Measurements from ENCODE around the gene ASB10.

ASB10 gene

DNA sequence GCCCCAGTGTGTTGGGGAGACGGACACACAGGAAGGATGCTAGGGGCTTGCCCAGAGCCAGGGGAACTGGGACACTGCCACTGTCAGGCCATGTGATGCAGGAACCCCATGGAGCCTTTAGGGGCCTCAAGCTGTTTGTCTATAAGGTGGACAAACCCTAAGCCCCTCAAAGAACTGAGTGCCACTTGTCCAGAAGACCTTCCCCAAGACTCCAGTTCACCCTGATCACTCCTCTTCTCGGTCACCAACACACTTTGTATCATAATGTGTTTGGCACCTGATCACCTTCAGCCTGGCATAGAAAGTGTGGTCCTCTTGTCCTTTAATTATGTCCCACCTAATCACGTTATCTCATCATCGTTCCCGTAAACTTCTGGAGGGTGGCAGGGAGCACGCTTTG, 22.5 kb upstream of the ASB10 start:
- DNase-seq: no peak

- no peak for DNase-seq
Observed at GRCh38 chr7:151208253-151208862, 21.3 kb upstream of the ASB10 start.

- DNase-seq: no peak
Observed at GRCh38 chr7:151207804-151208203, 20.8 kb upstream of the ASB10 start.

DNA sequence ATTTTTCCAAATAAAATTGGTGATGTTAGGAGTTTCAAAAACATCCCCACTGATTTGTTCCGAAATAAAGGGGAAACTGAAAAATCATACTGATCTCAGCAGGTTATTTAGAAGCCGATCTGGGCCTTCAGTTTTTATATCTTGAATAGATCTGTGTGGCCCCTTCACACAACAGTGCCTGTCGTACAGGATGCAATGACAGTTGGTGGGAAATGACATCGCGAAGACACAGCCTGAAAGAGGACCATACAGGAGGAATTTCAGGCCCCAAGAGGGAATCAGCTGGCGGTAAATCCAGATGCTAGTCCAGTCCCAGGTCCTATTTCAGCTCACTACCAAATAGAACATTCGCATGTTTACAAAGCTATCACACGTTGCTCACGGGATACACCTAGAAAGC, 20.3 kb upstream of the ASB10 start:
- no peak for DNase-seq

DNA sequence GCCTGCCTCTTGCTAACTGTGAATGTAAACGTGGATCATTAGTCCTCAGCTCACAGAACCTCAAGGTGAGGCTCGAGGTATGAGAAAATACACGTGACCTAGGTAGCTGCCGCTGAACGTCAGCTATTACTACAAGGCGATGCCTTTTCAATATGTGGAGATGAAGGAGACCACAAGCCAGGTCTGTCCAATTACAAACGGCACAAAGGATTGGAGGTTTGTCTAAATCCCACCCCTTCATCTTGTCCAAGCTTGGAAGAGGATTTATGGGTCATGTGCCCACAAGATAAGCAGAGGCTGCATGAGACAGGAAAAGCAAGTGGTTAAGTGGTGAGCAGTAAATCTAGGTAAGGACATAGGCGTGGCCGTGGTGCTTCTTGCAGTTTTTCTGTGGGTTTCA, 19.9 kb upstream of the ASB10 start:
- no peak for DNase-seq

- DNase-seq: no peak
Observed at GRCh38 chr7:151205730-151206129, 18.7 kb upstream of the ASB10 start.

DNA sequence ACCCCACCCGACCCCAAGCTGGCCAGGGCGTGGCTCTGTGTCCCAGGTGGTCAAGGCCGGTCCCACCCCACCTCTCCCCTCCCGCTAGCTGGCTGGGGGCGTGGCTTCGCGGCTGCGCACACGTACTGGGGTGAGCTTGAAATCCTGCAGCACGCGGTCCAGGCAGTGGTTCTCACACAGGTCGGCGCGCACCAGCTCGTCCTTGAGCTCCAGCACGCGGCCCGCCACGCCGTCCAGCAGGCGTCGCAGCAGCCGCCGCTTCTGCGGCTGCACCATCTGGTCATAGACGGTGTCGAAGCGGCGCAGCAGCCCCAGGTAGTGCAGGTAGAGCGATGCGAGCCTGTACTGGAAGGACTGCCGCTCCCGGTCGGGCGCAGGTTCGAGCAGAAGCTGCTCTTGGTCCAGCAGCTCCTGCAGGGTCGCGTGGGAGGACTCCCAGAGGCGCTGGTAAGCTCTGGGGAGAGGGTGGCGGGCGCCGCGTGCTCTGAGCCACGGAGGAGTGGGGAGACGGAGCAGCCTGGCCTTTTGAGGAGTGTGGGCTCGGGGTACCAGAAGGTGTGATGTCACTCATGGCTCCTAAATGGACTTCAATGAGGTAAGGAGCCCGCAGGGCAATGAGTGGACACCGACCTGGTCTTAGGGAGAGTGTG, 17.5 kb upstream of the ASB10 start:
- DNase-seq: no peak

DNA sequence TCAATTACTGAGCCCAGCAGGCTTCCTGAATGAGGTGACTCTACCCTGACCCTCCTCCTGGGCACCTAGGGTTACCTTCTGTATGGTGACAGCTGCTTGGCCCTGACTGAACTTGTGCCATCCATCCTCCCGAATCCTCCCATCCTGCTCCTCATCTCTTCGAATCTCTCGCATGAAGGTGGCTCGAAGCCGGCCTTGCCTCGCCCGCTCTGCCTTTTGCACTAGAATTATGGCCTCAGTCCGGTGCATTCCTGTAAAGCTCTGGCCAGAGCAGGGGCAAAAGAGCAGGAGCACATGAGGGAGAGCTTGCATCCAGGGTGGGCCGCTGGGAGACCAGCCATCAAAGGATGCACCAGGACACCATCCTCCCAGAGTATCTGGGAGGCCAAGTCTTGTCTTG, 15.8 kb upstream of the ASB10 start:
- no peak for DNase-seq

- DNase-seq: no peak
Observed at GRCh38 chr7:151201751-151202150, 14.7 kb upstream of the ASB10 start.

GRCh38 chr7:151201344-151201743, 14.3 kb upstream of the ASB10 start:
- no peak for DNase-seq

DNA sequence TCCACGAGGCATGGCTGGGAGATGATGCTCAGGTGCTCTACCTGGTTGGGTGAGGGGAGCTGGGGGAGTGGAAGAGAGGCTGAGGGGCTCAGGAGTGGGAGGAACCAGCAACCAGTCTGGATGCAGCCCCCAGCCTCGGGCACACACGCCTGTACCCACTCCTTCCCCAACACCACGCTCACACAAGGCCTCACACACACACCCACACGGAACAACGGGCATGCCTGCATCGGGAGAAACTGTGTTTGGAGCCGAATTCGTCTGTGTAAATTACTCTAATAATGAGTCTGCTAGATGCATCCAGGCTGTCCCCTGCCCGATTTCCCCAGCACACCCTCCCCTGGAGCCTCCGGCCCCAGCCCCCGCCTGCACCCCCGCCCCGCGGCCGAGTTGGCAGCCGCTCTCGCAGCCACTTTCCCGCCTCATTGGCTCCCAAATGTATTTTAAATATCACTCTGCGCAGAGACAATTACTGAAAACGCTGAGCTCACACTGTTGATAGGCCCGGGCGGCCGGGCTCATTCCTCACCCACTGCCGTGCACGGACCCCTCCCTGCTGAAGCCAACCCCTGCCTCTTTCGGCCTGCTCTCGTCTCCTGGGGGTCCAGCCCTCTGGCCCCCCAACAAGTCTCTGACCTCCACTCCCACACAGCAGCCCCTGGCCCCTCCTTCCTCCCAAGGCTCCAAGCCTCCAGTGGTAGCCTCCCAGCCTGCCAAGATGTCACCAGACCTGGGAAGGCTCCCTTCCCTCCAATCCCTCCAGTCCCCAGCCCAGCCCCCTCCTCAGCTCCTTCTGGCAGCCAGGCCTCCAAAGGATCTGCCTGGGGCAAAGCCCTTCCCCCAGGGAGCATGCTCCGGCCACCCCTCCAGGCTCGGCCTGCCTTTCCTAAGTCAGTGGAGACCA, 12.1 kb upstream of the ASB10 start:
- DNase-seq: no peak

DNA sequence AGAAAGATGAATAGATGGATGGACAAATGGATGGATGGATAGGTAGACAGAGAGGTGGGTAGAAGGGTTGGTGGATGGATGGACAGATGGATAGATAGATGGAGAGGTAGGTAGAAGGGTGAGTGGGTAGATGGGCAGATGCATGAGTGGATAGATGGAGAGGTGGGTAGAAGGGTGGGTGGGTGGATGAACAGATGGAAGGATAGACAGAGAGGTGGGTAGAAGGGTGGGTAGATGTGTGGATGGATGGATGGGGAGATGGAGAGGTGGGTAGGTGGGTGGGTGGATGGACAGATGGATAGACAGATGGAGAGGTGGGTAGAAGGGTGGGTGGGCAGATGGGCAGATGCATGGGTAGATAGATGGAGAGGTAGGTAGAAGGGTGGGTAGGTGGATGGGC, 10.9 kb upstream of the ASB10 start:
- DNase-seq: no peak

DNA sequence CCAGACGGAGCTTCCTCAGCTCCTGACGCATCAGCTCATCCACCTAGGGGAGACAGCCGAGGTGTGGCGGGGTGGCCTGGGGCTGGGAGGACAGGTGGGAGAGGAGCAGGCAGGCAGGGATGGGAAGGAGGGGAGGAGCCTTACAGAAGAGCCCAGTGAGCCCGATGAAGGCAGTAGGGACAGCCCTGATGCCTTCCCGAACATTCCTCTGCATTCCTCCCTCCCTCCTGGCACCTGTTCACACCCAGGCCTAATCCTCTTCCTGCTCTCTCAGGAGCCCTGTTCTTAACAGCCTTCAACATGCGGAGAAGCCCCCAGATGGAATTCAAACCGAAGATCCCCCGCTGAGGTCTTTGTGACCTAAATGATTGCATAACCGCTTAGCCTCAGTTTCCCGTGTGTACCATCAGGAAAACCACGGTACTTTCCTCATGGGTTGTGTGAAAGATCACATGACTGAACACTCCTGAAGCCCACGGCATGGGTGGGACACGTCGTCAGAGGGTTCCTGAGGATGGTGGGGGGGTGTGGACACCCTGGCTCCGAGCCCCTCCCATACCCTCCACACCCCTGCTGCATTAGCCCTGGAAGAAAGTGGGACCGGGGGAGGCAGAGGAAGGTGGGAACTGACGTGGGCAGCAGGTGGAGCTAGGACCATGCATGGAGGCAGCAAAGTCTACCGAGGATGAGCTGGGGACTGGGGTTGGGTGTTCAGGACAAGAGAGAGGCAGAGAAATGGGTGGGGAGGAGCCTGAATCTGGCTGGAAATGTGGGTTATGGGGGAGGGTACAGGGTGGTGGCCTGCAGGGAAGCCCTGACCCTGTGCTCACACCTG, 8.8 kb upstream of the ASB10 start:
- no peak for DNase-seq

DNA sequence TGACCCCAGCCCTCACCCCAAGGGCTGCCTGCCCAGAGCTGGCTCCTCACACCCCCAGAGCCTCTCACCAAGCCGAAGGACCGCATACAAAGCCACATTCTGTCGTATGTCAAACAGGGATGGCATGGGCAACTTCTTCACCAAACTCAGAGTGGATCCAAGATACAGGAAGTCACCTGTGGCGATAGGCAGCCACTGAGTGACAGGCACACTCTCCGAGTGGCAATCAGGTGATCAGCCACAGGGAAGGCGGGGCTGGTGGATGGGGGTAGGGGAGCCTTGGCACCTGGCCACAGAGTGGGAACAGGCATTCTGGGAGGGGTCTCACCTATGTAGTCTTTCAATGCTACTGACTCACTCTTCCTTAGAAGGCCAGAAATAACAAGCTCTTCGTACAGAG, 7.1 kb upstream of the ASB10 start:
- DNase-seq: no peak

GRCh38 chr7:151193203-151193978, 6.3 kb upstream of the ASB10 start:
- no peak for DNase-seq

- no peak for DNase-seq
Observed at GRCh38 chr7:151192002-151192539, 5.0 kb upstream of the ASB10 start.

GRCh38 chr7:151191544-151191943, 4.5 kb upstream of the ASB10 start:
- DNase-seq: no peak

- no peak for DNase-seq
Observed at GRCh38 chr7:151189038-151189437, 2.0 kb upstream of the ASB10 start.

DNA sequence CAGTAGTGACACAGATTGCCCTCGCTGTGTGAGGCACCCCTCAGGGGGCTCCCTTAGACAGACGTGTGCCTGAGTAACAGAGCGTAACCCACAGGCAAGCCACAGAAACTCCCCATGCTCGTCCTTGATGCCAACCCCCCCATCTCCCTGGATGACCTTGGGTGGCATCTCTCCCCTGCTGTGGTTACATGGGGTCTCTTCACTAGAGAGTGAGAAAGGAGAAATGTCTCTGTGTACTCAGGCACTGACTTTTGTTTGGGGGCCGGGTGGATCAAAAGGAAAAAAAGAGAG, 1.1 kb upstream of the ASB10 start:
- no peak for DNase-seq

DNA sequence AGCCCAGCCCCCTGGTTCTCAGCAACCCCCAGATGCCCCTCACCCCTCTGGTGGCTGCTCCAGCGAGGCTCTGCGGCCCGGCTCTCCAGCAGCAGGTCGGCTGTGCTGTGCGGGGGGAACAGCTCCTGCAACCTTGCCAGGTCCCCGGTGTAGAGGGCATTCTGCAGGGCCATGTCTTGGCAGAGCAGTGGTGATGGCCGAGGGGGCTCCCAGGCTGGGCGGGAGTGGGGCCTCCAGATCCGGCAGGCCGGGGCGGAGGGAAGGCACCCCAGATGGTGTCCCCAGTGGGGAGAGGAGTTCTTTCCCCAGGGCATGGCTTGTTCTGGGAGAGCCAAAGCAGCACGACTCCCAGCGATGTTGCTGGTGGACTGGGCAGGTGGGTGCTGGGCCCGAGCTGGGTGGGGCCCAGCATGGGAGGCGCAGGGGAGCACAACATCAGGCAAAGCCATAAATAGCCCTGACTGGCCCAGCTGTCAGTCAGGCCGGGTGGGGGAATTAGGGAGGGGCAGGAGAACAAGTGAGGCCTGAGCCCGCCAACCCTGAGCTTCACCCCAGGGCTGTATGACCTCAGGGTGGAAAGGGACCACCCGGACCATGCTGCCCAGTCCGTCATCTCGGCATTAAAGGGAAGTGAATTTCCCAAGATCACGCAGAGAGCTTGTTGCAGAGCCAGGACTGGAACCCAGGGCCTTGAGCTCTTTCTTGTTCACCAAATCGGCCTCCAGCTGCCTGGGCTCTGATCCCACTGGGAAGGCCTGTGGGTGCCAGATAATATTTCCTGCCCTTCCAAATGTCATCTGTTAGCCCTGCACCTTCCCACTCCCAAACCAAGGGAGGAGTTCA, 580 bp upstream of the ASB10 start:
- no peak for DNase-seq
